Epithelial cell of proximal tubule (primary cell): ENCODE data around the gene MTMR11. TPM values are rescaled to one million over a fixed set of nuclear protein-coding genes. Genes with fewer than 3 reads are reported as not detected.

ENCODE experiments used
- DNase-seq: peaks from one replicate; pipeline ENCODE4 v3.0.0-alpha.2; 2011; ENCODE audit warnings: low read depth
- H3K4me3 ChIP-seq: 2 replicates; pipeline ENCODE4 v1.5.1; 2011; ENCODE audit warnings: low read depth, mild to moderate bottlenecking, low read length
- total RNA-seq: library from RNA; depleted of rRNA; stranded (reverse); fragments of >200 nt; gene quantifications from 2 replicates; pipeline ENCODE4 v1.2.3, GENCODE V29; 2015
- TF ChIP-seq, protein P1 (sequence below): conservative IDR thresholded peaks from 2 replicates; pipeline ENCODE4 v1.5.1; 2012; ENCODE audit warnings: low read depth, mild to moderate bottlenecking, low read length

The MTMR11 gene, protein sequence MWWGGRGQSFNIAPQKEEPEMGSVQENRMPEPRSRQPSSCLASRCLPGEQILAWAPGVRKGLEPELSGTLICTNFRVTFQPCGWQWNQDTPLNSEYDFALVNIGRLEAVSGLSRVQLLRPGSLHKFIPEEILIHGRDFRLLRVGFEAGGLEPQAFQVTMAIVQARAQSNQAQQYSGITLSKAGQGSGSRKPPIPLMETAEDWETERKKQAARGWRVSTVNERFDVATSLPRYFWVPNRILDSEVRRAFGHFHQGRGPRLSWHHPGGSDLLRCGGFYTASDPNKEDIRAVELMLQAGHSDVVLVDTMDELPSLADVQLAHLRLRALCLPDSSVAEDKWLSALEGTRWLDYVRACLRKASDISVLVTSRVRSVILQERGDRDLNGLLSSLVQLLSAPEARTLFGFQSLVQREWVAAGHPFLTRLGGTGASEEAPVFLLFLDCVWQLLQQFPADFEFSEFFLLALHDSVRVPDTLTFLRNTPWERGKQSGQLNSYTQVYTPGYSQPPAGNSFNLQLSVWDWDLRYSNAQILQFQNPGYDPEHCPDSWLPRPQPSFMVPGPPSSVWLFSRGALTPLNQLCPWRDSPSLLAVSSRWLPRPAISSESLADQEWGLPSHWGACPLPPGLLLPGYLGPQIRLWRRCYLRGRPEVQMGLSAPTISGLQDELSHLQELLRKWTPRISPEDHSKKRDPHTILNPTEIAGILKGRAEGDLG
- total RNA-seq = 8.9 and 10.1 TPM in 2 replicates

DNA sequence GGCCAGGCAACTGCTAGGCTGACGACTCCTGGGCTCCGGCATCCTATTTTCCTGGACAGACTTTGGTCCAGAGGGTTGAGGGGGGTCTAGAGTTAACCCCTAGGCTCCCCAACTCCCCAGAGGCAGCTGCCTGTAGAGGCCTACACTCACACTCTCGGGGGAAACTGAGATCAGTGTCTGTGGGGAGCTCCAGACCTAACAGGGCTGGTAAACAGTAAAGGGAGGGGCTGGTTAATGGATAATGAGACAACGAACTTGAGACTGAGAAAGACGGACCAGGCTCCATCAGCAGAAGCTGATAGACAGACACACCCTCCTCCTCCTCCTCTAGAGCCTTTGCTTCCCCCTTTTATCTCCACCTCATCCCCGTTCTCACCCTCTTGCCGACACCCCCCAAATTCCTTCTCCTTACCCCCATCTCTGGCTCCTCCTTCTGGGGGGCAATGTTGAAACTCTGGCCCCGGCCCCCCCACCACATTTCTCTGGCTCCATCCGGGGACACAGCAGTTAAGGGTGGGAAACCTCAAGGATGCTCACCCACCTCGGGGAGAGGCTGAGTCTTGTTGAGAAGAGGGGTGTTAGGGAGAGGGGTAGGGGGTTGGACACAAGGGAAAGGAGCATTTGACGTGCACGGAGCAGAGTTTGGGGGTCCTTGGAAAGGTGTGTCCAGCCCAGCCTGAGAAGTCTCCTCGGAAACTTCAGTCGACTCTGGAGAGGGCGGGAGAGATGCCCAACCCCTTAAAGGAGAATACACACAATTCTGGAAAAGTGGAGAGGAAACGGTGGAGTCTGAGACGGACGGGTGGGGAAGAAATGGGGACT lies at the start of gene MTMR11:
Gene MTMR11, minus strand, starts transcription at position 710 of the 822 bp plus-strand sequence. Its CDS starts 232 bp downstream, at position 478.
- DNase-seq = no peak
- TF ChIP-seq, protein P1, sequence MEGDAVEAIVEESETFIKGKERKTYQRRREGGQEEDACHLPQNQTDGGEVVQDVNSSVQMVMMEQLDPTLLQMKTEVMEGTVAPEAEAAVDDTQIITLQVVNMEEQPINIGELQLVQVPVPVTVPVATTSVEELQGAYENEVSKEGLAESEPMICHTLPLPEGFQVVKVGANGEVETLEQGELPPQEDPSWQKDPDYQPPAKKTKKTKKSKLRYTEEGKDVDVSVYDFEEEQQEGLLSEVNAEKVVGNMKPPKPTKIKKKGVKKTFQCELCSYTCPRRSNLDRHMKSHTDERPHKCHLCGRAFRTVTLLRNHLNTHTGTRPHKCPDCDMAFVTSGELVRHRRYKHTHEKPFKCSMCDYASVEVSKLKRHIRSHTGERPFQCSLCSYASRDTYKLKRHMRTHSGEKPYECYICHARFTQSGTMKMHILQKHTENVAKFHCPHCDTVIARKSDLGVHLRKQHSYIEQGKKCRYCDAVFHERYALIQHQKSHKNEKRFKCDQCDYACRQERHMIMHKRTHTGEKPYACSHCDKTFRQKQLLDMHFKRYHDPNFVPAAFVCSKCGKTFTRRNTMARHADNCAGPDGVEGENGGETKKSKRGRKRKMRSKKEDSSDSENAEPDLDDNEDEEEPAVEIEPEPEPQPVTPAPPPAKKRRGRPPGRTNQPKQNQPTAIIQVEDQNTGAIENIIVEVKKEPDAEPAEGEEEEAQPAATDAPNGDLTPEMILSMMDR = no peak
- H3K4me3 ChIP-seq = peak within 1 kb of the TSS; percentile 83

DNA sequence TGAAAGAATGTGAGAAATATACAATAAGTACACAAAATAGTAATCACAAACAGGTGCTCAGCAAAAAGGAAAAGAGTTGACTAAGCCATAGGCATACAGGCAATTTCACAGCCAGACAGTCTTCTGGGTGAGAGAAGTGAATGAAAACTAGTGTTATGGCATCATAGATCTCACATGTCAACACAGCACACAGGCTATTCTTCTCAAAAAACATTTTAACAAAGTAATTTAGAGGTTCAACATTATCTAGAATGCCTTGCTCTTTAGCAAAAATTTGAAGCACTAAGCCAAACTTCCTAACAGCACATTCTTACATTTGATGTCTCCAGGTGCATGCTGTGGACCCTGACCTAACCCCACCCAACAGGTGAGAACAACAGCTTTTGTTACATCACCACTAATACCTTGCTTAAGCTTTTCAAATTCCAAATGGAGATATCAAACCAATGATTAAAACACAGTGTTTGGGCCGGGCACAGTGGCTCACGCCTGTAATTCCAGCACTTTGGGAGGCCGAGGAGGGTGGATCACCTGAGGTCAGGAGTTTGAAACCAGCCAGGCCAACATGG lies 43.4 kb upstream of the MTMR11 start:
- no peak for DNase-seq
- TF ChIP-seq, protein P1 = no peak
- H3K4me3 ChIP-seq = no peak overlapping the region

- no peak overlapping the region for H3K4me3 ChIP-seq
- DNase-seq = no peak
- TF ChIP-seq, protein P1 = no peak
Measured at GRCh38 chr1:149979245-149979971, 42.7 kb upstream of the MTMR11 start.

GRCh38 chr1:149978547-149979023 lies 41.9 kb upstream of the MTMR11 start:
- H3K4me3 ChIP-seq = no peak overlapping the region
- no peak for DNase-seq
- TF ChIP-seq, protein P1 = no peak

DNA sequence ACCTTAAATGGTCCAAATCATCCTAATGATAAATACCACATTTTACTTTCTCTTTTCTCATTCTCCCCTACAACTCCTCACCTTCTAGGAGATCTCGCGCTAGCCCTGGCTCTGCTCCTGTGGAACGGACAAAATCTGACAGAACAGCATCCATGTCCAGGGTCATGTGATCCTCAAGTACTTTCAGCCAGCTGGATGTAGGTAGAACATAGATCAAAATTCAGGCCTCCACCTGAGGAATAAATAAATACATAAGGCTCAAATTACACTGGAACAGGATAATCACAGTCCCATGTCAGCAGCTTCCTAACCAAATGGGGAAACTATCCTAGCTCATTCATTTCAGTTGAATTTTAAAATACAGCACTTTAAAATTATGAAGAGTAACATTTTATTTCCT lies 40.7 kb upstream of the MTMR11 start:
- no peak for DNase-seq
- TF ChIP-seq, protein P1 = no peak
- no peak overlapping the region for H3K4me3 ChIP-seq

DNA sequence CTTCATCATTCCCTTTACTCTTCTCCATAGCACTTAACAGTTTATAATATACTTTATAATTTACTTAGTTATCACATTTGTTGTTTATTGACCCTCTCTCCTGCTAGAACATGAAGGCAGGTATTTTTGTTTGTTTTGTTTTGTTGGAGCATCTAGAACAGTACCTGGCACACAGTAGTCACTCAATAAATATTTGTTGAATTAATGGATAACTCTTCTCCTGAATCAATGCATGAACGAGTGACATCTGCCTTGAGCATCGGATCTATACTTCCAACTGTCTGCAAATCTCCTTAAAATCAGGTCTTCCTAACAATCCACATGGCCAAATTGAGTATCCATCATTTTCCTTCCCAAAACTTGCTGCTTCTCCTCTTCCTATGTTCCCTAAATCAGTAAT lies 35.9 kb upstream of the MTMR11 start:
- no peak for DNase-seq
- TF ChIP-seq, protein P1 = no peak
- H3K4me3 ChIP-seq = no peak overlapping the region
